ENCODE results near the gene SLIT3. TPM values are rescaled to one million over a fixed set of nuclear protein-coding genes. Genes with fewer than 3 reads are reported as not detected.
"Not testable (repeated sequence)": the region's sequence is repeated elsewhere in the genome, so short reads cannot be mapped to it uniquely, and the experiment has no call there.

Gene SLIT3
- total RNA-seq, 2 experiments from 2014 or later, result 0.15 TPM; not detected in 1

DNA sequence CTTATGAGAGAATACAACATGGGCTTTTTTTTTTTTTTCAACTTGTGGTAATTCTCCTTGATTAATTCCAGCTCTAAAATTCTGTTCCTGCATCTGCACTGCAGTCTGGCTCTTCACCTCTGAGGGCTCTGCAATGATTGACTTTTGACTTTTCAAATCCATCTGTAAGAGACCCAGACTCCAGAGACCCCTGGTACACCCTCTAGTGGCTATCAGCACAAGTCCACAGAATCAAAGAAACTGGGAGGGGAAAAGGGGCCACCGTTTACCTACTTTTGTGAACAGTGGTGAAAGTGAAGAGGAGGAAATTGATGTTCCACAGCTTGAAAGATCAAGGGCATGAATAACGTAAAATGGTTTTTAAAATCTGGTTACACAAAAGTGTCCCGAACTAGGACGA lies 151.6 kb downstream of the SLIT3 start:
- POLR2A ChIA-PET, result interaction anchor here (0.6 kb wide), 1 partner anchor 1246 kb away, joined by 4 read pairs; no protein-coding TSS in a partner anchor
- no peaks in the 10 kb centered on the region for H3K27me3 Mint-ChIP-seq
- H3K27ac Mint-ChIP-seq, result no peak overlapping the region
- DNase-seq, result no peak
- CTCF ChIA-PET, result no interaction called here
- no peaks in the 10 kb centered on the region for H3K36me3 Mint-ChIP-seq (ENCODE audit: low read depth)
- H3K4me3 Mint-ChIP-seq, result no peak overlapping the region
- H3K9me3 Mint-ChIP-seq, result no peaks in the 10 kb centered on the region
- no peaks in the 10 kb centered on the region for H3K4me1 Mint-ChIP-seq

DNA sequence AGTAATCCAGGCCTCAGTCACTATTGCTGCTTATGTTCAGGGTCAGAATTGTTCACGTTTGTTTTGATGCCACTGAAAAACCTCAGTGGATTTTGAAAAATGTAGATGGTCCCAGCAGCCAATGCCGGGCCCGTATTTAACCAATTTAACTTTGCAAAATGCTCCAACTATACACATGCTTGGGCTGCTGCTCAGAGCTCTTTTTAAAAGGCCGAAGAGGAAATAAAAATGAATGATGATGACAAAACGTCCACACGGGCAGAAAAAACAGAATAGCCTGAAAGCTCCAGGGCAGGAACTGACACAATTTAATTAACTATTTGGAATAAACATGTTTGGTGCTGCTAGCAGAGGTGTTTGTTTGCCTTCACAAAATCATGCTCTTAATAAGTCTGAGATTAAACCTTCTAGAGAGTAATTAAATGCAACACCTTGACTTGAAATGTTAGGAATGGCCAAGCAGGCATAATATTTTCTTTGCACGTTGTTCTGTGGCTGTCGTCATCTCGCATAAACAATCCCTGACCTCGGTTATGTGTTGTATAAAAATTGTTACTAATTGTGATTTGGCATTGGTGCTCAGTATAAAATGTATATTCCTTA lies 152.7 kb downstream of the SLIT3 start:
- Mint-ChIP-seq H3K27me3 (no peaks in the 10 kb centered on the region), H3K36me3 (ENCODE audit: low read depth) (no peaks in the 10 kb centered on the region), H3K27ac (no peak overlapping the region), H3K4me3 (no peak overlapping the region), H3K9me3 (no peaks in the 10 kb centered on the region), H3K4me1 (no peaks in the 10 kb centered on the region)
- POLR2A ChIA-PET, result no interaction called here
- no peak for DNase-seq
- CTCF ChIA-PET, result no interaction called here

- Mint-ChIP-seq H3K4me1 (no peaks in the 10 kb centered on the region), H3K27me3 (no peaks in the 10 kb centered on the region), H3K9me3 (no peaks in the 10 kb centered on the region), H3K36me3 (ENCODE audit: low read depth) (no peaks in the 10 kb centered on the region), H3K4me3 (no peak overlapping the region), H3K27ac (no peak overlapping the region)
- ChIA-PET POLR2A (no interaction called here), CTCF (no interaction called here)
- DNase-seq, result no peak
These were observed 153.4 kb downstream of the SLIT3 start for GRCh38 chr5:169147534-169147933.

DNA sequence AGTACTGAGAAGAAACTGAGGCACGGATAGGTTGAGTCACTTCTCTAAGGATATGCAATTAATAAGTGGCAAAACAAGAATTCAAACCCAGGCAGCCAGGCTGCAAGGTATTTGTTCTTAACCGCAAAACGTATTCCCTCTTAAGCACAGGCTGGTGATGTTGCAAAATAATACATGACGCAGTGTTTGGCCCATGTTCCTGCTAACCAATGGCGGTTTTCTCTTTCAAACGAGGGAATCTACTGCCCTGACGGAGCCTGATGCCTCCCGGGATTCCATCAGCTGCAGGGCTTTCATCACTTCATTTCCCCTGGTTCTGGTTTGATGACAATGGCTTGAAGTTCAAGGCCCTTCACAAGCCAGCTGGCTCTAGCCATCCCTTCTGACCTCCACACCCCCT lies 154.8 kb downstream of the SLIT3 start:
- CTCF ChIA-PET, result interaction anchor here (1.1 kb wide), 1 partner anchor 13 kb away, joined by 3 read pairs; no protein-coding TSS in a partner anchor
- POLR2A ChIA-PET, result no interaction called here

DNA sequence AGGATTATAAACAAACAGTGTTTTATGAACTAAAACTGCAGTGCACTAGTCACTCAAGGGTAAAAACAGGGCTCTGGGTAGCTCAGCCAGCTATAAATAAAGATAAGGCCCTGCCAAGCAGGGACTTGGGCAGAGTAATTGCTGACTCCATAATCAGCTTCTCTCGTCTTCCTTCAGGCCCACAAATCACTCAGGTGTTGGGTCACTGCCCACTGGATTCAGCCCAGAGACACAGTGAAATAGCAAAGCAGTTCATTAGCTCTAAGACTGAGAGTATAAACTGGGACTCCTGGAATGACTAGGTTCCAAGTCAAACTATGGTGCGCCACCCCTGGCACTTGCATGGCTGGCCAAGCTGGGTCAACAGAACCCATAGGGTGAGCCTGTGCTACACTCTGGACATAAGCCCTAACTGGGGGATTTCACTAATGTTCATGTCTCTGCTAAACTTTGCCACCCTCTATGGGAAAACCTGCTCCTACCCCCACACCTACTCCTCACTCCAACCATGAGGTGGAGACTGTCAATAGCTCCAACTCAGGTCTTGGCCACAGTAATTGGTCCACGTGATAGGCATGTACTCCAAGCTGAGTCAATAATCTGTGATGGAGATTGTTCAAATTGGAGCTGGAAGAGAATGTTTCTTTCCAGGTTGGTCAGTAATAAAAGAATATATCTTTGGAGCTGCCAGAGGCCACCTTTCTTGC lies 158.5 kb downstream of the SLIT3 start:
- CTCF ChIA-PET, result no interaction called here
- H3K36me3 Mint-ChIP-seq (ENCODE audit: low read depth), result no peaks in the 10 kb centered on the region

More for the DNA sequence above, 154.8 kb downstream of the SLIT3 start:
- DNase-seq, result no peak
- Mint-ChIP-seq H3K9me3 (no peaks in the 10 kb centered on the region), H3K4me1 (no peaks in the 10 kb centered on the region), H3K27me3 (no peaks in the 10 kb centered on the region), H3K36me3 (ENCODE audit: low read depth) (no peaks in the 10 kb centered on the region), H3K4me3 (no peak overlapping the region), H3K27ac (peak overlapping the region; percentile 32)

DNA sequence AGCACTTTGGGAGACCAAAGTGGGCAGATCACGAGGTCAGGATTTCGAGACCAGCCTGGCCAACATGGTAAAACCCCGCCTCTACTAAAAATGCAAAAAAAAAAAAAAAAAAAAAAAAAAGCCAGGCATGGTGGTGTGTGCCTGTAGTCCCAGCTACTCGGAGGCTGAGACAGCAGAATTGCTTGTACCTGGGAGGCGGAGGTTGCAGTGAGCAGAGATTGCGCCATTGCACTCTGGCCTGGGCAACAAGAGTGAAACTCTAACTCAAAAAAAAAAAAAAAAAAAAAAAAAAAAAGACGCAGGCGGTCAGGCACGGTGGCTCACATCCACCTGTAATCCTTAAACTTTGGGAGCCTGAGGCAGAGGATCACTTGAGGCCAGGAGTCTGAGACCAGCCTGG lies 160.7 kb downstream of the SLIT3 start:
- H3K36me3 Mint-ChIP-seq (ENCODE audit: low read depth); H3K9me3 Mint-ChIP-seq; H3K4me1 Mint-ChIP-seq; H3K27ac Mint-ChIP-seq; H3K4me3 Mint-ChIP-seq; POLR2A ChIA-PET; DNase-seq; H3K27me3 Mint-ChIP-seq: not testable (repeated sequence)
- CTCF ChIA-PET, result interaction anchor here (0.6 kb wide), 1 partner anchor 112 kb away, joined by 3 read pairs; no protein-coding TSS in a partner anchor

More for the DNA sequence above, 158.5 kb downstream of the SLIT3 start:
- no peak for DNase-seq
- Mint-ChIP-seq H3K27ac (no peak overlapping the region), H3K4me1 (no peaks in the 10 kb centered on the region), H3K4me3 (no peak overlapping the region), H3K9me3 (no peaks in the 10 kb centered on the region), H3K27me3 (no peaks in the 10 kb centered on the region)
- POLR2A ChIA-PET, result no interaction called here

DNA sequence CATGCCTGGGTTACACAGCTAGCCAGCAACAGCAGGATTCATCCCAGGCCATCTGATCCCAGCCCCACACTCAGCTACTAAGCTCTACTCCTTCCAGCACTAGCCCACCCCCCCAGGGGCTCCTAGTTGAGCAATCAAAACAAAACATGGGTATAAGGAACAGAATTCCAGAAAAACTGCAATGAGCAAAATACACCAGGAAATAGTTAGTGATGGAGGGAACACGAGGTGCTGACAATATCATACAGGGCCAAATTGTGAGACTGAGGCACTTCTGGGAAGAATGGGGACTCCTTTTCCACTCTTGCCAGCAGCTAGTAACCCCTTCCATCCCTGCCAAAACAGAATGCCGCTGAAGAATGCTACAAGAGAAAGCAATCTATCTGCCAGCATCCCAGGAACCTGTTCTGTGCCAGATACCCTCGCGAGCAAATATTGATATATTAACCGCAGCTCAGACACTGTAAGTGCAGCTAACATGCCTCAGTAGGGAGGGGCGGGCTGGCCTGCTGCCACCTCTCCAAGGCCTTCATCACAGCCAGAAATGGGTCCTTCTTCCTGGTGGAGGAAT lies 161.4 kb downstream of the SLIT3 start:
- POLR2A ChIA-PET, result no interaction called here
- CTCF ChIA-PET, result interaction anchor here (0.6 kb wide), 1 partner anchor 111 kb away, joined by 3 read pairs; no protein-coding TSS in a partner anchor
- no peaks in the 10 kb centered on the region for H3K4me1 Mint-ChIP-seq

DNA sequence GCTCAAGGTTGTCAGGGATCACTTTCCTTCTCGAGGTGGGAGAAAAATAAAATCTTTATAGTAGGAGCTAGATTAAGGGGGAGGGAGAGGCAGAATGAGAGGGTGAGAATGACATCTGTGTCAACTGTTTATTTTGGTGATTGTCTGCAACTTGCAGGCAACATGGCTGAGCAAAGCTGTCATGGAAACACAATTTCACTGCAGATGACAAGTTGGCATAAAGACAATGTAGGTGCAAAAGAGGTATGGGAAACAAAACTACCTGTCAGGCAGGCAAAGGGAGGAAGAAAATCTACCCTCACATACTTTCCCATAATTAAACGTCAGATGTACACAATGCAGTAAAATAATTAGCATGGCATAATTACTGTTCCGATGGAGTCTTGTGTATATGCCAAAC lies 167.4 kb downstream of the SLIT3 start:
- Mint-ChIP-seq H3K27ac (no peak overlapping the region), H3K4me3 (no peak overlapping the region), H3K4me1 (no peaks in the 10 kb centered on the region), H3K27me3 (no peaks in the 10 kb centered on the region), H3K36me3 (ENCODE audit: low read depth) (no peaks in the 10 kb centered on the region), H3K9me3 (no peaks in the 10 kb centered on the region)
- no peak for DNase-seq
- ChIA-PET CTCF (interaction anchor here (1.4 kb wide), 1 partner anchor 12 kb away, joined by 3 read pairs; no protein-coding TSS in a partner anchor), POLR2A (no interaction called here)

More for the DNA sequence above, 161.4 kb downstream of the SLIT3 start:
- no peak overlapping the region for H3K4me3 Mint-ChIP-seq
- H3K36me3 Mint-ChIP-seq (ENCODE audit: low read depth), result no peaks in the 10 kb centered on the region
- H3K27me3 Mint-ChIP-seq, result no peaks in the 10 kb centered on the region
- no peaks in the 10 kb centered on the region for H3K9me3 Mint-ChIP-seq
- peak overlapping the region; percentile 57 for H3K27ac Mint-ChIP-seq
- no peak for DNase-seq

GRCh38 chr5:169132302-169132660 lies 168.7 kb downstream of the SLIT3 start:
- Mint-ChIP-seq H3K4me1 (no peaks in the 10 kb centered on the region), H3K4me3 (no peak overlapping the region), H3K27ac (no peak overlapping the region), H3K27me3 (no peaks in the 10 kb centered on the region), H3K9me3 (no peaks in the 10 kb centered on the region), H3K36me3 (ENCODE audit: low read depth) (no peaks in the 10 kb centered on the region)
- POLR2A ChIA-PET, result no interaction called here
- DNase-seq, result no peak
- CTCF ChIA-PET, result no interaction called here

- no peak for DNase-seq
- H3K4me1 Mint-ChIP-seq, result no peaks in the 10 kb centered on the region
- H3K9me3 Mint-ChIP-seq, result no peaks in the 10 kb centered on the region
- H3K27me3 Mint-ChIP-seq, result no peaks in the 10 kb centered on the region
- POLR2A ChIA-PET, result no interaction called here
- CTCF ChIA-PET, result no interaction called here
- no peaks in the 10 kb centered on the region for H3K36me3 Mint-ChIP-seq (ENCODE audit: low read depth)
- no peak overlapping the region for H3K4me3 Mint-ChIP-seq
- no peak overlapping the region for H3K27ac Mint-ChIP-seq
These were observed 169.2 kb downstream of the SLIT3 start for GRCh38 chr5:169131616-169132301.

GRCh38 chr5:169128679-169129078 lies 172.3 kb downstream of the SLIT3 start:
- Mint-ChIP-seq H3K9me3 (no peaks in the 10 kb centered on the region), H3K4me1 (no peaks in the 10 kb centered on the region), H3K4me3 (no peak overlapping the region), H3K27me3 (no peaks in the 10 kb centered on the region), H3K27ac (no peak overlapping the region), H3K36me3 (ENCODE audit: low read depth) (no peaks in the 10 kb centered on the region)
- ChIA-PET CTCF (no interaction called here), POLR2A (no interaction called here)
- no peak for DNase-seq

GRCh38 chr5:169127431-169127830 lies 173.5 kb downstream of the SLIT3 start:
- no peaks in the 10 kb centered on the region for H3K4me1 Mint-ChIP-seq
- POLR2A ChIA-PET, result no interaction called here
- H3K27ac Mint-ChIP-seq, result no peak overlapping the region
- H3K36me3 Mint-ChIP-seq (ENCODE audit: low read depth), result no peaks in the 10 kb centered on the region
- CTCF ChIA-PET, result no interaction called here
- no peaks in the 10 kb centered on the region for H3K9me3 Mint-ChIP-seq
- no peak for DNase-seq
- no peak overlapping the region for H3K4me3 Mint-ChIP-seq
- H3K27me3 Mint-ChIP-seq, result no peaks in the 10 kb centered on the region

DNA sequence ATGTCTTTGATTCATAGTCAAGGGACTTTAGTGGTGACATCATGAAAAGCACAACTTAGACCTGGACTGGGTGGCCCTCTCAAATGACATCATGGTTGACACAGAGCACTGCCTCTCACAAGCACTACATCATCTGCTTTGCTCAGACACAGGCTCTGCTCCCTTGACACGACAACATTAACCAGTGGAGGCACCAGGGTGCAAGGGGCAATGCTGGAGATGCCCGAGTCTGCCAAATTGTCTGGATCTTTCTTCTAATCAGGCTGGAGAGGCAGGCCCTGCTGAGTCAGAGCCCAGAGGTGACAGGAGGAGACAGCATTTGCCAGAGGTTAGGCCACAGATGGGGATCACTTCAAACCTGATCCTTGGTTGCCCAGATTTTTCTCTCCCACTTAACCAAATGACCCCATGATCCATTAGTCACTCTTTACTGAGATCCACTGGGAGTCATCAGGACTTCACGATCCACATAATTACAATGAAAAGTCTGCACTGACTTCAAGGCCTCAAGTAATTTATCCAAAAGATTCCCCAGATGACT lies 174.4 kb downstream of the SLIT3 start:
- ChIA-PET CTCF (no interaction called here), POLR2A (no interaction called here)
- no peaks in the 10 kb centered on the region for H3K4me1 Mint-ChIP-seq
- no peaks in the 10 kb centered on the region for H3K27me3 Mint-ChIP-seq
- no peak overlapping the region for H3K4me3 Mint-ChIP-seq
- H3K9me3 Mint-ChIP-seq, result no peaks in the 10 kb centered on the region
- H3K36me3 Mint-ChIP-seq (ENCODE audit: low read depth), result no peaks in the 10 kb centered on the region
- no peak for DNase-seq
- H3K27ac Mint-ChIP-seq, result no peak overlapping the region
